HS-27A (cell line): ENCODE data around the gene C15orf61.

Source experiments
- DNase-seq: peaks from one replicate; pipeline ENCODE4 v3.0.0-alpha.2; 2012; ENCODE audit warnings: low read depth, missing footprints

Gene C15orf61

GRCh38 chr15:67521029-67521782 is at the start of gene C15orf61:
TSS of gene C15orf61 (plus strand) at chr15:67521131. CDS start at chr15:67521249, 118 bp downstream.
- DNase-seq = no peak

GRCh38 chr15:67472957-67473356 is 48.0 kb upstream of the C15orf61 start:
- DNase-seq = no peak

- DNase-seq = no peak
Observed at GRCh38 chr15:67474405-67475110, 46.4 kb upstream of the C15orf61 start.

GRCh38 chr15:67479781-67480505 is 41.0 kb upstream of the C15orf61 start:
- no peak for DNase-seq

GRCh38 chr15:67480741-67481140 is 40.2 kb upstream of the C15orf61 start:
- no peak for DNase-seq

GRCh38 chr15:67481680-67482079 is 39.3 kb upstream of the C15orf61 start:
- DNase-seq = no peak

GRCh38 chr15:67495585-67495984 is 25.3 kb upstream of the C15orf61 start:
- no peak for DNase-seq

GRCh38 chr15:67501177-67501835 is 19.6 kb upstream of the C15orf61 start:
- no peak for DNase-seq

GRCh38 chr15:67501836-67502461 is 19.0 kb upstream of the C15orf61 start:
- no peak for DNase-seq

GRCh38 chr15:67504056-67504455 is 16.9 kb upstream of the C15orf61 start:
- DNase-seq = no peak

GRCh38 chr15:67504796-67505195 is 16.1 kb upstream of the C15orf61 start:
- no peak for DNase-seq

GRCh38 chr15:67505675-67506572 is 15.0 kb upstream of the C15orf61 start:
- DNase-seq = no peak

- no peak for DNase-seq
Observed at GRCh38 chr15:67506775-67507747, 13.9 kb upstream of the C15orf61 start.

- no peak for DNase-seq
Observed at GRCh38 chr15:67508407-67508806, 12.5 kb upstream of the C15orf61 start.

- DNase-seq = no peak
Observed at GRCh38 chr15:67509918-67510317, 11.0 kb upstream of the C15orf61 start.

GRCh38 chr15:67510597-67511190 is 10.2 kb upstream of the C15orf61 start:
- DNase-seq = peak; percentile 79

GRCh38 chr15:67511606-67512005 is 9.3 kb upstream of the C15orf61 start:
- DNase-seq = peak; percentile 56

- DNase-seq = no peak
Observed at GRCh38 chr15:67512140-67512539, 8.8 kb upstream of the C15orf61 start.
